PC-3 (cell line): ENCODE data around the gene UTS2R. TPM values are rescaled to one million over a fixed set of nuclear protein-coding genes. Genes with fewer than 3 reads are reported as not detected.

ENCODE experiments used
- ATAC-seq: fragments of 200-7000 bp; cut with Tn5 transposase; 2 replicates; pipeline ENCODE4 v1.9.1; 2020; ENCODE audit warnings: mild to moderate bottlenecking, moderate library complexity
- BruUV-seq: library from RNA; stranded (reverse); fragments of 400-500 nt; replicated peaks from 2 replicates; lab custom pipeline; 2021; lab: Mats Ljungman, UMichigan
- CTCF ChIA-PET: fragments of 300-600 bp; sonication (Branson Sonifier 250); formaldehyde crosslinking; loops from one replicate; lab custom pipeline; 2022; ENCODE audit warnings: antibody characterized with exemption; lab: Charles Lee
- POLR2A ChIA-PET: fragments of 300-600 bp; sonication (Branson Sonifier 250); formaldehyde crosslinking; loops from one replicate; lab custom pipeline; 2022; ENCODE audit warnings: antibody characterized with exemption; ENCODE audit not compliant: unreplicated experiment; lab: Charles Lee
- DNase-seq: peaks from one replicate; pipeline ENCODE4 v3.0.0-alpha.2; 2015
- H2AFZ ChIP-seq: fragments of 300-600 bp; sonication (generic); 2 replicates; pipeline ENCODE4 v1.6.0; 2016; ENCODE audit warnings: antibody characterized with exemption, low read length
- H3F3A ChIP-seq: fragments of 300-600 bp; sonication (generic); one replicate; pipeline ENCODE4 v1.6.0; 2017; ENCODE audit warnings: antibody characterized with exemption, low read length, control low read depth, mild to moderate bottlenecking; ENCODE audit not compliant: unreplicated experiment
- H3K27ac ChIP-seq: fragments of 300-600 bp; sonication (generic); 2 replicates; pipeline ENCODE4 v1.5.1; 2016; ENCODE audit warnings: mild to moderate bottlenecking, low read length
- H3K27me3 ChIP-seq: fragments of 300-600 bp; sonication (generic); 2 replicates; pipeline ENCODE4 v1.6.1; 2016; ENCODE audit warnings: low read length, mixed read lengths
- H3K36me3 ChIP-seq: fragments of 300-600 bp; sonication (generic); 2 replicates; pipeline ENCODE4 v1.6.1; 2016; ENCODE audit warnings: low read depth, mixed run types, low read length, mixed read lengths
- H3K4me1 ChIP-seq: fragments of 300-600 bp; sonication (generic); 2 replicates; pipeline ENCODE4 v1.5.1; 2016; ENCODE audit warnings: low read length; ENCODE audit not compliant: insufficient read depth
- H3K4me2 ChIP-seq: fragments of 300-600 bp; sonication (generic); 2 replicates; pipeline ENCODE4 v1.6.0; 2016; ENCODE audit warnings: low read length
- H3K4me3 ChIP-seq: fragments of 300-600 bp; sonication (generic); 2 replicates; pipeline ENCODE4 v1.5.1; 2016; ENCODE audit warnings: mild to moderate bottlenecking, low read length, mixed read lengths
- H3K79me2 ChIP-seq: fragments of 300-600 bp; sonication (generic); 2 replicates; pipeline ENCODE4 v1.6.1; 2017; ENCODE audit warnings: low read length, mixed read lengths
- H3K9ac ChIP-seq: fragments of 300-600 bp; sonication (generic); 2 replicates; pipeline ENCODE4 v1.6.0; 2016; ENCODE audit warnings: mild to moderate bottlenecking, low read length
- H3K9me2 ChIP-seq: fragments of 300-600 bp; sonication (generic); replicated peaks from 2 replicates; pipeline ENCODE4 v1.6.1; 2016; ENCODE audit warnings: mixed run types, low read length, mixed read lengths
- H3K9me3 ChIP-seq: fragments of 300-600 bp; sonication (generic); 2 replicates; pipeline ENCODE4 v1.6.1; 2016; ENCODE audit warnings: low read length, mixed read lengths
- H4K20me1 ChIP-seq: fragments of 300-600 bp; sonication (generic); 2 replicates; pipeline ENCODE4 v1.6.1; 2016; ENCODE audit warnings: low read length, mixed read lengths
- EZH2 ChIP-seq: fragments of 300-600 bp; sonication (generic); IDR thresholded peaks from one replicate; pipeline ENCODE4 v1.6.1; 2017; ENCODE audit warnings: antibody characterized with exemption, mild to moderate bottlenecking, low read length; ENCODE audit not compliant: unreplicated experiment
- EZH2phosphoT487 ChIP-seq: fragments of 300-600 bp; sonication (generic); IDR thresholded peaks from 2 replicates; pipeline ENCODE4 v1.6.1; 2018; ENCODE audit warnings: mild to moderate bottlenecking, antibody characterized with exemption, low read length, borderline replicate concordance
- intact Hi-C: fragments of 100-400 bp; cut with micrococcal nuclease; formaldehyde crosslinking; loops from 2 replicates; pipeline ENCODE4 v1.9.0; 2023
- total RNA-seq: library from RNA; depleted of rRNA; stranded (reverse); fragments of >200 nt; gene quantifications from 2 replicates; pipeline ENCODE4 v1.2.3, GENCODE V29; 2014; rRNA removed
- TF ChIP-seq, protein P1 (sequence below): fragments of 300-600 bp; sonication (generic); conservative IDR thresholded peaks from 2 replicates; pipeline ENCODE4 v1.5.1; 2017; ENCODE audit warnings: antibody characterized with exemption, low read depth, mild to moderate bottlenecking, low read length

Gene UTS2R
- total RNA-seq, 1 experiment from 2014 or later = not detected

- Histone ChIP-seq H3K27me3 (no peaks in the 10 kb centered on the region), H3F3A (no peaks in the 10 kb centered on the region), H3K4me3 (no peak overlapping the region), H3K4me2 (no peak overlapping the region), H3K9ac (no peak overlapping the region), H3K9me2 (no peaks in the 10 kb centered on the region), H4K20me1 (no peaks in the 10 kb centered on the region), H2AFZ (no peak overlapping the region), H3K4me1 (peaks cover 4% of the 10 kb centered on the region; the same call in 1 of the 2 replicates), H3K79me2 (no peaks in the 10 kb centered on the region), H3K27ac (no peak overlapping the region), H3K36me3 (no peaks in the 10 kb centered on the region), H3K9me3 (no peaks in the 10 kb centered on the region)
- ATAC-seq = peak; percentile 49; the same call in 1 of the 2 replicates
- intact Hi-C loops = no loop called here
- ChIA-PET POLR2A (no interaction called here), CTCF (no interaction called here)
- peak; percentile 63 for DNase-seq
- TF ChIP-seq EZH2phosphoT487 = no peak
- TF ChIP-seq EZH2 = no peak
- TF ChIP-seq, protein P1, sequence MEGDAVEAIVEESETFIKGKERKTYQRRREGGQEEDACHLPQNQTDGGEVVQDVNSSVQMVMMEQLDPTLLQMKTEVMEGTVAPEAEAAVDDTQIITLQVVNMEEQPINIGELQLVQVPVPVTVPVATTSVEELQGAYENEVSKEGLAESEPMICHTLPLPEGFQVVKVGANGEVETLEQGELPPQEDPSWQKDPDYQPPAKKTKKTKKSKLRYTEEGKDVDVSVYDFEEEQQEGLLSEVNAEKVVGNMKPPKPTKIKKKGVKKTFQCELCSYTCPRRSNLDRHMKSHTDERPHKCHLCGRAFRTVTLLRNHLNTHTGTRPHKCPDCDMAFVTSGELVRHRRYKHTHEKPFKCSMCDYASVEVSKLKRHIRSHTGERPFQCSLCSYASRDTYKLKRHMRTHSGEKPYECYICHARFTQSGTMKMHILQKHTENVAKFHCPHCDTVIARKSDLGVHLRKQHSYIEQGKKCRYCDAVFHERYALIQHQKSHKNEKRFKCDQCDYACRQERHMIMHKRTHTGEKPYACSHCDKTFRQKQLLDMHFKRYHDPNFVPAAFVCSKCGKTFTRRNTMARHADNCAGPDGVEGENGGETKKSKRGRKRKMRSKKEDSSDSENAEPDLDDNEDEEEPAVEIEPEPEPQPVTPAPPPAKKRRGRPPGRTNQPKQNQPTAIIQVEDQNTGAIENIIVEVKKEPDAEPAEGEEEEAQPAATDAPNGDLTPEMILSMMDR = peak; percentile 90
- BruUV-seq = no TSS peak
Observed at GRCh38 chr17:82424001-82424862, 52.7 kb downstream of the UTS2R start.

GRCh38 chr17:82424863-82425159 is 53.2 kb downstream of the UTS2R start:
- DNase-seq (no peak), ATAC-seq (no peak)
- Histone ChIP-seq H3K9me3 (no peaks in the 10 kb centered on the region), H3K4me1 (no peaks in the 10 kb centered on the region), H3K79me2 (no peaks in the 10 kb centered on the region), H3F3A (no peaks in the 10 kb centered on the region), H3K9me2 (no peaks in the 10 kb centered on the region), H3K9ac (no peak overlapping the region), H4K20me1 (no peaks in the 10 kb centered on the region), H3K4me2 (no peak overlapping the region), H2AFZ (no peak overlapping the region), H3K27me3 (no peaks in the 10 kb centered on the region), H3K36me3 (no peaks in the 10 kb centered on the region), H3K4me3 (no peak overlapping the region), H3K27ac (no peak overlapping the region)
- POLR2A ChIA-PET = no interaction called here
- CTCF ChIA-PET = no interaction called here
- TF ChIP-seq, protein P1 = peak; percentile 7; the same call in 1 of the 2 replicates
- TF ChIP-seq EZH2phosphoT487 (no peak), EZH2 (no peak)
- intact Hi-C loops = no loop called here
- no TSS peak for BruUV-seq

Other genes starting within 250 kb of the UTS2R start
- gene CCDC57, start 158.9 kb upstream of the UTS2R start, total RNA-seq = 35.0 and 36.6 TPM in 2 replicates
- gene SLC16A3, start 142.7 kb upstream of the UTS2R start, total RNA-seq = 286 and 447 TPM in 2 replicates
- gene CSNK1D, start 98.1 kb upstream of the UTS2R start, total RNA-seq = 58.6 and 73.5 TPM in 2 replicates
- 0.15 and 0.98 TPM in 2 replicates for gene CD7, start 54.2 kb upstream of the UTS2R start, total RNA-seq
- gene SECTM1, start 38.0 kb upstream of the UTS2R start, total RNA-seq = 56.0 and 61.7 TPM in 2 replicates
- 0.46 and 1.2 TPM in 2 replicates for gene TEX19, start 12.5 kb upstream of the UTS2R start, total RNA-seq
- 12.7 and 18.3 TPM in 2 replicates for gene HEXD, start 46.6 kb downstream of the UTS2R start, total RNA-seq
- 56.1 and 79.2 TPM in 2 replicates for gene OGFOD3, start 46.8 kb downstream of the UTS2R start, total RNA-seq
- 63.6 and 77.2 TPM in 2 replicates for gene CYBC1, start 79.0 kb downstream of the UTS2R start, total RNA-seq
- 59.5 and 64.6 TPM in 2 replicates for gene NARF, start 87.0 kb downstream of the UTS2R start, total RNA-seq
- 60.5 and 71.0 TPM in 2 replicates for gene FOXK2, start 148.0 kb downstream of the UTS2R start, total RNA-seq